LNCAP (cell line): Measurements from ENCODE around the gene CDHR3.

Source experiments
- TF ChIP-seq, protein P1 (sequence below): fragments of 450-650 bp; IDR thresholded peaks from 2 replicates; pipeline ENCODE4 v1.5.1; 2017; ENCODE audit warnings: mild to moderate bottlenecking

CDHR3 gene

DNA sequence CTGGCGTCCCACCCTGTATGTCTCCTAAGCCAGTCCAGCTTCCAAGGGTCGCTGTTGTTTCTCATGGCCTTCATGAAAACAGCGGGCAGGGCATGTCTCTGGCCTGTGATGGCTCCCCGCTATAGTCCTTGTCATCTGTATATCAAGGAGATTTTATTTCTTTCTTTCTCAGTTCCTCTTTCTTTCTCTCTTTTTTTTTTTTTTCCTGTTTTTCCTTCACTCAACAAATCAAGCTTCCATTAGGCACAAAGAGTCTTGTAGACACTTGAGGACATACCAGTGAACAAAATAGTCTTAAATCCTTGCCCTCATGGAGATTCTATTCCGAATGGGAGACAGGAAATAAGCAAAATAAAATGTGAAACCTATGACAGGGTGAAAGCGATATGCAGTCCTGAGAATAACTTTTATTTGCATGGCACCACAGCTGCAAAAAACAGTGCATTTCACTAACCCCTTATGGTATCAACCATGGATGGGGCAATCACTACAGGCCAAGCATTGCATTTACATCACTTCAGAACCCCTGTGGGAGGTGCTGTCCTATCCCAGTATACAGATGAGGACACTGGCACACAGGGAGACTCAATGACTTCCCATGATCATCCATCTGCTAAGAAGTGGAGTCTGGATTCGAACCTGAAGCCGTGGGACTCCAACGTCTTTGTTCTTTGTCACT lies 98.4 kb downstream of the CDHR3 start:
- TF ChIP-seq, protein P1, sequence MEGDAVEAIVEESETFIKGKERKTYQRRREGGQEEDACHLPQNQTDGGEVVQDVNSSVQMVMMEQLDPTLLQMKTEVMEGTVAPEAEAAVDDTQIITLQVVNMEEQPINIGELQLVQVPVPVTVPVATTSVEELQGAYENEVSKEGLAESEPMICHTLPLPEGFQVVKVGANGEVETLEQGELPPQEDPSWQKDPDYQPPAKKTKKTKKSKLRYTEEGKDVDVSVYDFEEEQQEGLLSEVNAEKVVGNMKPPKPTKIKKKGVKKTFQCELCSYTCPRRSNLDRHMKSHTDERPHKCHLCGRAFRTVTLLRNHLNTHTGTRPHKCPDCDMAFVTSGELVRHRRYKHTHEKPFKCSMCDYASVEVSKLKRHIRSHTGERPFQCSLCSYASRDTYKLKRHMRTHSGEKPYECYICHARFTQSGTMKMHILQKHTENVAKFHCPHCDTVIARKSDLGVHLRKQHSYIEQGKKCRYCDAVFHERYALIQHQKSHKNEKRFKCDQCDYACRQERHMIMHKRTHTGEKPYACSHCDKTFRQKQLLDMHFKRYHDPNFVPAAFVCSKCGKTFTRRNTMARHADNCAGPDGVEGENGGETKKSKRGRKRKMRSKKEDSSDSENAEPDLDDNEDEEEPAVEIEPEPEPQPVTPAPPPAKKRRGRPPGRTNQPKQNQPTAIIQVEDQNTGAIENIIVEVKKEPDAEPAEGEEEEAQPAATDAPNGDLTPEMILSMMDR, result no peak

DNA sequence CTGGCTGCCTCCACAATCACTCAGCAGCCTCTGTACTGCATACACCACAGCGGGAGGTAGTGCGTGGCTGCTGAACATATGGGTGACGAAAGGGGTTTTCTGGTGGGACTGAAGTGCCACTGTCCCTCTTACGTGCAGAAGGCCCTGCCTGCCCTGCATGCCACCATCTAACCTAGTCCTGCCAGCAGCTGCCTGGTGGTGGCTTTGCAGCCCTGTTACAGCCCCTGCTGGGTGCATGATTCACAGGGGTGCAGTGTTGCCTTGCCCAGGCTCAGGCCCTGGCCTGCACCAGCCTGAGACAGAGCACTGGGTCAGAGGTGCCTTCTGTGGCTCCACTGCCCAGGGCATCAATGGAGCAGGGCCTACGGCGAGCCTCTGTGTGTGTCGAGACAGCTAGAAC lies 98.9 kb downstream of the CDHR3 start:
- TF ChIP-seq, protein P1, result no peak

DNA sequence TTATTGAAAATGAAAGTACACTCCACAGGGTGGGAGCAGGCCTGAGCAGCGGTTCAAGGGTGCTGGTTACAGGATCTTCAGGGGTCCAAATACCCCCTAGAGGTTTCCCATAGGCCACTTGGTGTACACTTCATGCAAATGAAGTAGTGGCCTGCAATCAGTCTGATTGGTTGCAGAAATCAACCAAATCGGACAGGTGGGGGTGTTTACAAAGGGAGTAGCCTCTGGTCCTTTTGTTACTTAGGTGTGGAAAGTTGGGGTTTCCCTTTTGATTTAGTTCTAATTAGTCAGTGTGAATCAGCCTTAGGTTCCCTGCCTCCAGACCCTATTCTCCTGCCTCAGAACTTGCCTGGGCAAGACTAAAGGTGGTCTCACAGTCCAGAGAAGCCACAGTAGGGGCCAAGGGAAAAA lies 99.5 kb downstream of the CDHR3 start:
- TF ChIP-seq, protein P1, result no peak

DNA sequence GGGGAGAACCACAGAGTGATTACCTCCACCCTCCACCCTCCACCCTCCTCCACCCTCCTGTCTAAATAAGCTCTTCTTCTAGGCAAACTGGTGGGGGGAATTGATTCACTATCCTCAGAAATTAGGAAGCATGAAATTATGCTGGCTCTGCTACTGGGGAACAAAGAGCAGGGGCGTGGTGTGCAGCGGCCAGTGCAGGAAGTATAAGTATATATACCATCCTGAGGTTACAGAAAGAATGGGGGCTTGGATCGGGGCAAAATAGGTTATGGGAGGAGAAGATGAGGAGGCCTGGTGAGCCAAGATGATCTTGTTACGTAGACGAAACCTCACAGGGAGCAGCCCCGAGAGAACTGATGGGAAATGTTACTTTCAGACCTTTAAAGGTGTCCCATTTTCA lies 100.0 kb downstream of the CDHR3 start:
- TF ChIP-seq, protein P1, result no peak

DNA sequence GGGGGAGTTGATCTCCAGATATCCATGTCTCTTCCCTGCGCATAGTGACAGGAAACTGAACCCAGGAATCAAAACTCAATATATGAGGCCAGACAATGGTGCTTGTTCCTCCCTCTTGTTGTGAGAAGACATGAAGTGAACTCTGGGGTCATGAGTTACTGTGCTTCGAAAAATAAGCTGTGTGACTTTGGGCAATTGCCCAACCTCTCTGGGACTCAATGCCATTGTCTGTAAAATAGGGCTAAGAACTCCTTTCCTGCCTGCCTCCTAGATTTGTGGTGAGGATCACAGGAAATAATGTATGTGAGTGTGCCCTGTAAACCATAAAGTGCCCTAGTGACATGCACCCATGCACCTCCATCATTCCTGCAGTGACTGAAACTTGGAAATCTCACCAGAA lies 100.6 kb downstream of the CDHR3 start:
- TF ChIP-seq, protein P1, result no peak

DNA sequence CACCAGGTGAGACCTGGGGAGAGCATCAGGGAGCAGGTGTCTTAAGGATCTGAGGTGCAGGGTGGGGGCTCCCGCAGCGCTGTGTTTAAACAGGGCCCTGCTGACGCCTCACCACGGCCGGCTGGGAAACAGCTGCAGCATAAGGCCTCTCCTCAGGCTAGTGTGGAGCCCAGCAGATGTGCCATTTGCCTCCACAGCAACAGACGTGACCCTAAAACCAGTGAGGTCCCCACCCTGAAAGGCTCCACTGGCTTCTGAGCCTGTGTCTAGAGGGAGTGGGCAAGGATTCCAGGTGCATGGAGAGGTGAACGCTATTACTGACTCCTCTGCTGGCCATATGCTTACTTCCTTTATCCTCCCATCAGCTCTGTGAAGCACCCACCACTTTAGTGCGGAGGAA lies 101.3 kb downstream of the CDHR3 start:
- TF ChIP-seq, protein P1, result no peak

DNA sequence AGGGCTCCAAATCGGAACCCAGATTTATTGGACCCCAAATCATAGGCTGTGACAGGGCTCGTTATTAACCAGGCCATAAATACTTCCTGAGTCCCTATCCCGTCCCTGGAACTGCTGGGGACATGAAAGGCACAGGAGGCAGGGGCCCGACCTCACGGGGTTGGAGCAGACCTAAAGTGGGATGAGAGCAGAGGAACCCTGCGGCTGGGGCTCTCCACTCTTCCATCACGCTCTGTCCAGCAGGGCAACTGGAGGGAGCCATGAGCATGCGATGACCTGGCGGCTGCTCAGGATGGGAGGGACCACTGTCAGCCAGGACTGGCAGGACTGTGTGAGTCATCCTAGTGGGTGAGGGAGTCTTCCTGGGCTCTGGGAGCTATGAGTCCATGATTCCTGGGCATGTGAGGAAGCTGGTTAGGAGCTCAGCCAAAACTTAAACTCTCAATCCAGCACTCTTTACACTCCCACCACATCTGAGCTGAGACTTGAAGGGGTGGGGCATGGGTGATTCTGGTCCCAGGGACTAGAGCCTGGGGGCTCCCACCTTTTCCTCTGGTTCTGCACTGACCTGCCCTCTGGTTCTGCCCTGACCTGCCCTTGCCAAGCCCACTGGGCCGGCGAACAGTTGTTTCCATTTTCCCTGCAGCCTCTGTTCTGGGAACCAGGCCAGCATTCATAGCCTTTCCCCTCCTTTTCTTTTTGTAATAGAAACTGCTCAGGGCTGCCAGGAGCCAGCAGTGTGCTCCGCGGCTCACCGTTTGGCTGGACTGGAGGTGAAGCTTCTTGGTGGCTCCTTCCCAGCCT lies 101.9 kb downstream of the CDHR3 start:
- TF ChIP-seq, protein P1, result no peak
